GM23338 (cell line): ENCODE measurements around the gene RBM19. TPM values are rescaled to one million over a fixed set of nuclear protein-coding genes. Genes with fewer than 3 reads are reported as not detected.

Experiments used
- ATAC-seq: fragments of 200-7000 bp; cut with Tn5 transposase; 3 replicates; pipeline ENCODE4 v1.9.1; 2020
- DNase-seq: peaks from one replicate; pipeline ENCODE4 v3.0.0-alpha.2; 2015; ENCODE audit warnings: low spot score
- H2AFZ ChIP-seq: fragments of 200-600 bp; sonication (generic); 2 replicates; pipeline ENCODE4 v1.8.0; 2016; ENCODE audit warnings: antibody characterized with exemption, mild to moderate bottlenecking, moderate library complexity
- H3F3A ChIP-seq: fragments of 200-600 bp; sonication (generic); replicated peaks from 2 replicates; pipeline ENCODE4 v1.8.0; 2017; ENCODE audit warnings: antibody characterized with exemption, mixed run types, low read depth
- H3K27ac ChIP-seq: fragments of 200-600 bp; sonication (generic); 2 replicates; pipeline ENCODE4 v1.6.1; 2016; ENCODE audit warnings: low read depth
- H3K27me3 ChIP-seq: fragments of 200-600 bp; sonication (generic); 2 replicates; pipeline ENCODE4 v1.8.0; 2016; ENCODE audit warnings: mild to moderate bottlenecking, mixed run types, moderate library complexity; ENCODE audit not compliant: insufficient read depth
- H3K36me3 ChIP-seq: fragments of 200-600 bp; sonication (generic); 2 replicates; pipeline ENCODE4 v1.8.0; 2016; ENCODE audit warnings: mild to moderate bottlenecking; ENCODE audit not compliant: insufficient read depth
- H3K4me1 ChIP-seq: fragments of 200-600 bp; sonication (generic); 2 replicates; pipeline ENCODE4 v1.8.0; 2016; ENCODE audit warnings: mild to moderate bottlenecking, moderate library complexity; ENCODE audit not compliant: insufficient read depth
- H3K4me2 ChIP-seq: fragments of 200-600 bp; sonication (generic); 2 replicates; pipeline ENCODE4 v1.7.1; 2017; ENCODE audit warnings: mixed run types
- H3K4me3 ChIP-seq: fragments of 200-600 bp; sonication (generic); 2 replicates; pipeline ENCODE4 v1.6.1; 2016; ENCODE audit warnings: mixed run types
- H3K79me2 ChIP-seq: fragments of 200-600 bp; sonication (generic); replicated peaks from 2 replicates; pipeline ENCODE4 v1.8.0; 2017; ENCODE audit warnings: mild to moderate bottlenecking; ENCODE audit not compliant: insufficient read depth
- H3K9me2 ChIP-seq: fragments of 200-600 bp; sonication (generic); 2 replicates; pipeline ENCODE4 v1.8.0; 2017; ENCODE audit not compliant: insufficient read depth
- H4K20me1 ChIP-seq: fragments of 200-600 bp; sonication (generic); replicated peaks from 2 replicates; pipeline ENCODE4 v1.8.0; 2017; ENCODE audit warnings: mild to moderate bottlenecking; ENCODE audit not compliant: insufficient read depth
- H3K27ac Mint-ChIP-seq: 2 replicates; pipeline ENCODE4 v1.8.0; 2020; ENCODE audit warnings: inconsistent platforms, mild to moderate bottlenecking, moderate library complexity, mixed read lengths
- H3K27me3 Mint-ChIP-seq: 3 replicates; pipeline ENCODE4 v1.8.0; 2022; ENCODE audit warnings: low read depth, mild to moderate bottlenecking, moderate library complexity, mixed read lengths, inconsistent platforms; ENCODE audit not compliant: insufficient read depth, poor library complexity
- H3K36me3 Mint-ChIP-seq: 3 replicates; pipeline ENCODE4 v1.8.0; 2021; ENCODE audit warnings: low read depth, mild to moderate bottlenecking, inconsistent platforms, moderate library complexity, mixed read lengths
- H3K4me1 Mint-ChIP-seq: 3 replicates; pipeline ENCODE4 v1.8.0; 2020; ENCODE audit warnings: mild to moderate bottlenecking, inconsistent platforms, mixed read lengths
- H3K4me3 Mint-ChIP-seq: 3 replicates; pipeline ENCODE4 v1.8.0; 2021; ENCODE audit warnings: moderate library complexity, mild to moderate bottlenecking, inconsistent platforms, mixed read lengths
- H3K9me3 Mint-ChIP-seq: 3 replicates; pipeline ENCODE4 v1.8.0; 2020; ENCODE audit warnings: moderate library complexity, mild to moderate bottlenecking, inconsistent platforms, mixed read lengths
- CREB1 ChIP-seq: fragments of 250-450 bp; sonication (Bioruptor Pico); IDR thresholded peaks from 2 replicates; pipeline ENCODE4 v1.5.0; 2020; ENCODE audit warnings: low read depth, mild to moderate bottlenecking, moderate library complexity
- EZH2 ChIP-seq: fragments of 200-600 bp; sonication (generic); IDR thresholded peaks from one replicate; pipeline ENCODE4 v1.8.0; 2017; ENCODE audit warnings: antibody characterized with exemption, mild to moderate bottlenecking, low read depth; ENCODE audit not compliant: unreplicated experiment
- EZH2phosphoT487 ChIP-seq: fragments of 200-600 bp; sonication (generic); IDR thresholded peaks from one replicate; pipeline ENCODE4 v1.8.1; 2018; ENCODE audit warnings: antibody characterized with exemption; ENCODE audit not compliant: unreplicated experiment
- JUNB ChIP-seq: IDR thresholded peaks from one replicate; pipeline ENCODE4 v1.6.1; 2016; ENCODE audit warnings: antibody characterized with exemption; ENCODE audit not compliant: unreplicated experiment
- NANOG ChIP-seq: IDR thresholded peaks from 2 replicates; pipeline ENCODE4 v1.6.1; 2016; ENCODE audit warnings: antibody characterized with exemption, borderline replicate concordance
- STAT1 ChIP-seq: IDR thresholded peaks from one replicate; pipeline ENCODE4 v1.6.1; 2016; ENCODE audit warnings: antibody characterized with exemption; ENCODE audit not compliant: unreplicated experiment
- ZNF114 ChIP-seq: fragments of 250-450 bp; sonication (Bioruptor Pico); IDR thresholded peaks from 2 replicates; pipeline ENCODE4 v1.5.0; 2020; ENCODE audit warnings: mild to moderate bottlenecking, moderate library complexity
- ZNF331 ChIP-seq: fragments of 250-450 bp; sonication (Bioruptor Pico); IDR thresholded peaks from 2 replicates; pipeline ENCODE4 v1.5.0; 2020; ENCODE audit warnings: low read depth, mild to moderate bottlenecking, moderate library complexity
- polyA plus RNA-seq: library from polyadenylated mRNA; unstranded; fragments of >200 nt; fragmentation: Nextera tagmentation; extraction: Ambion mirVana; gene quantifications from 2 replicates; pipeline ENCODE4 v1.2.1, GENCODE V29; 2016
- total RNA-seq: library from RNA; depleted of rRNA; stranded (reverse); fragments of >200 nt; shearing (Covaris generic); gene quantifications from 2 replicates; pipeline ENCODE4 v1.2.3, GENCODE V29; 2014
- TF ChIP-seq, protein P1 (sequence below): IDR thresholded peaks from 2 replicates; pipeline ENCODE4 v1.6.1; 2016; ENCODE audit warnings: antibody characterized with exemption
- TF ChIP-seq, protein P2 (sequence below): IDR thresholded peaks from one replicate; pipeline ENCODE4 v1.6.1; 2018; ENCODE audit warnings: antibody characterized with exemption; ENCODE audit not compliant: unreplicated experiment

Gene RBM19
- total and polyA plus RNA-seq, 2 experiments from 2014 or later, result 43.4 to 56.7 TPM

DNA sequence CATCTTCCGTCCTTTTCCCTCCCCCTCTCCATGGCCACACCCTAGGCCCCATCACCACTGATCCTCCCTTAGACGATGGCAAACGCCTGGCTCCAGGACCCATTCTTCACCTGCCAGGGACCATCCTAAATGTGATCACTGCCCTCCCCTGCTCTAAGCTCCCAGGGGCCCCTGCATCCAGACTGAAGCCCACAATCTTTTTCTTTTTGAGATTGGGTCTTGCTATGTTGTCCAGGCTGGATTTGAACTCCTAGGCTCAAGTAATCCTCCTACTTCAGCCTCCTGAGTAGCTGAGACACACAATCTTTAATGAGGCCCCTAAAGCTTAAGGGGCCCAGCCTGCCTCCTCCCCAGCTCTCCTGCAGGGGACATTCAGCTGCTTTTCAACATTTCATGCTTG lies 15.3 kb downstream of the RBM19 start (continued):
- TF ChIP-seq ZNF331 (CRISPR knock-in tag) (no peak), EZH2phosphoT487 (no peak), CREB1 (CRISPR knock-in tag) (no peak)
- TF ChIP-seq, protein P1, sequence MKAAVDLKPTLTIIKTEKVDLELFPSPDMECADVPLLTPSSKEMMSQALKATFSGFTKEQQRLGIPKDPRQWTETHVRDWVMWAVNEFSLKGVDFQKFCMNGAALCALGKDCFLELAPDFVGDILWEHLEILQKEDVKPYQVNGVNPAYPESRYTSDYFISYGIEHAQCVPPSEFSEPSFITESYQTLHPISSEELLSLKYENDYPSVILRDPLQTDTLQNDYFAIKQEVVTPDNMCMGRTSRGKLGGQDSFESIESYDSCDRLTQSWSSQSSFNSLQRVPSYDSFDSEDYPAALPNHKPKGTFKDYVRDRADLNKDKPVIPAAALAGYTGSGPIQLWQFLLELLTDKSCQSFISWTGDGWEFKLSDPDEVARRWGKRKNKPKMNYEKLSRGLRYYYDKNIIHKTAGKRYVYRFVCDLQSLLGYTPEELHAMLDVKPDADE, result no peak

DNA sequence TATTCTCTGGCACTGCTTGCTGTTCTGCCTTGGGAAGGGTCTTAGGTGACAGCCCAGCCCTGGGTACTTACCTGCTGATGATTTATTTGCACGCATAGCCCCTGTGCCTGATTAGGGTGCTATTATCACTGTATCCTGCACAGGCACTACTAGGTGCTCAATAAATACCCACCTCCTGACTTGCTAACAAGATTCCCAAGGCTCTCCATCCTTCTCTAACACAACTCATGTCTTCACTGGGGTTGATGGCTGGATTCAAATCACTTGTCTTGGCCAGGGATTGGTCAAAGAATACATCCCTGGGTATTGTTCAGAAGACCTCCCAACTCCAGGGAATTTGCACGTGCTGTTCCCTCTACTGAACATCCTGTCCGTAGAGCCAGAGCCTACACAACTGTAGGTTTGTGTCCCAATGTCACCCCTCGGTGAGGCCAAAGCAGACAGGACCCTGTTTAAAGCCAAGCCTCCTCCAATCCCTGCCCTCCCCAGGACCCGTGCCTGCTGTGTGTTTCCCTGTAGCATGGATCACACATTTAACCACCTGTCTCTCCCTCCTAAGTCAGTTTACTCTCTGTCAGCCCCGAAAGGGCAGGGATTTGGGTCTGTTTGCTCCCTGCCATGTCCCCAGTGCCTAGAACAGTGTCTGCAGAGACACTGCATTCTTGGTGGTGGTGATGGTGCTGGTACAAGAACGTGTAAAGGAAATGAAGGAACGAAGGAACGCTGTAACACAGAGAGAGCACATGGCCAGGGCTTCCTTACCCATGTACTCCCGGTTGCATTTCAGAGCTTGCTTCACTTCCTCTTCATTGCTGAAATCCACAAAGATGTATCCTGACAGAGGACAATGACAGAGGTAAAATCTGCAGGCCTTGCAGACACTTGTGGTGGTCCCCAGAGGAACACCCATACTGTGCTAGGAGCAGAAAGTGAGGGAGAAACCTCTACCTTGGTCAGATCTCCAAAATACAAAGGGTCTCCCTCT lies 16.5 kb downstream of the RBM19 start:
- Histone ChIP-seq H3K9me2 (no peaks in the 10 kb centered on the region), H4K20me1 (no peaks in the 10 kb centered on the region; the same call in 1 of the 2 replicates), H3K27ac (no peak overlapping the region), H3K4me2 (no peak overlapping the region), H3K79me2 (no peaks in the 10 kb centered on the region), H3K4me1 (no peaks in the 10 kb centered on the region), H3F3A (no peaks in the 10 kb centered on the region), H3K27me3 (no peaks in the 10 kb centered on the region), H2AFZ (no peak overlapping the region), H3K36me3 (peaks cover 44% of the 10 kb centered on the region), H3K4me3 (no peak overlapping the region)
- no peaks in the 10 kb centered on the region for H3K4me1 Mint-ChIP-seq
- H3K36me3 Mint-ChIP-seq, result peaks cover 73% of the 10 kb centered on the region
- no peaks in the 10 kb centered on the region for H3K9me3 Mint-ChIP-seq
- peaks cover 3% of the 10 kb centered on the region for H3K27me3 Mint-ChIP-seq
- ATAC-seq, result no peak
- no peak for DNase-seq
- TF ChIP-seq ZNF114 (CRISPR knock-in tag) (no peak), EZH2 (no peak), STAT1 (no peak)
- TF ChIP-seq, protein P1, result no peak
- H3K4me3 Mint-ChIP-seq, result no peak overlapping the region
- no peak overlapping the region for H3K27ac Mint-ChIP-seq

DNA sequence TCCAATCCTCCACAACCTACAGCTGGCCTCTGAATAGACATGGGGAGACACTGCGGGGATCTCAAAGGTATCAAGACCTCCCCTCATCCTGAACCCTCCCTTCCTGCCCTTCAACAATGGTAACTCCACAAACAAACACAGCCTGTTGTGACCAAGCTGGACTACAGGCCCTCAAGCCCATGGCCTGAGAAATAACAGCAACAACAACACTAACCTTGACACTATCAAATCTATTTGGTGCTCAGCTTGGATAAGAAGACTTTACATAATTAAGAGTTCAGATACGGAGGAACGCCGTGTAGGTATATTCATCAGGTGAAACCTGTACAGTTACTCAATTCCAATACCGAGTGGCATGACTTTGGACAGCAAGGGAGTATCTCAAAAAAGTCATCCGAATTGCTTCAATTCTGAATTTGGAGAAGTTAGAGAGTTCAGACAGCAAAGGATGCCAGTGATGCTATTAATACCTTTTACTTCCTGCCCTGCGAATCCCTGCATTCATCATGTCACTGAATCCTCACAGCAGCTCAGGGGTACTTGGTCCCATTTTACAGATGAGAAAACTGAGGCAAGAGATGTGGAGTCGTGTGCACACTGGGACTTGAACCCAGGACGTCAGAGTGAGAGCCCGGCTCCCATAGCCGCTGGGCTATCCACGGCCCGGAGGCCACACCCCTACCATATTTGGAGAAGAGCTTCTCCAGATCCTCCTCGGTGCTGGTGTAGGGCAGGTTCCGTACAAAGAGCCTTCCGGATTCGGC lies 17.8 kb downstream of the RBM19 start:
- no peaks in the 10 kb centered on the region for H3K4me1 ChIP-seq
- H3K27ac ChIP-seq, result no peak overlapping the region
- no peak overlapping the region for H3K4me2 ChIP-seq
- peaks cover 42% of the 10 kb centered on the region for H3K36me3 ChIP-seq
- TF ChIP-seq ZNF331 (CRISPR knock-in tag), result no peak
- TF ChIP-seq STAT1, result no peak
- TF ChIP-seq, protein P2, sequence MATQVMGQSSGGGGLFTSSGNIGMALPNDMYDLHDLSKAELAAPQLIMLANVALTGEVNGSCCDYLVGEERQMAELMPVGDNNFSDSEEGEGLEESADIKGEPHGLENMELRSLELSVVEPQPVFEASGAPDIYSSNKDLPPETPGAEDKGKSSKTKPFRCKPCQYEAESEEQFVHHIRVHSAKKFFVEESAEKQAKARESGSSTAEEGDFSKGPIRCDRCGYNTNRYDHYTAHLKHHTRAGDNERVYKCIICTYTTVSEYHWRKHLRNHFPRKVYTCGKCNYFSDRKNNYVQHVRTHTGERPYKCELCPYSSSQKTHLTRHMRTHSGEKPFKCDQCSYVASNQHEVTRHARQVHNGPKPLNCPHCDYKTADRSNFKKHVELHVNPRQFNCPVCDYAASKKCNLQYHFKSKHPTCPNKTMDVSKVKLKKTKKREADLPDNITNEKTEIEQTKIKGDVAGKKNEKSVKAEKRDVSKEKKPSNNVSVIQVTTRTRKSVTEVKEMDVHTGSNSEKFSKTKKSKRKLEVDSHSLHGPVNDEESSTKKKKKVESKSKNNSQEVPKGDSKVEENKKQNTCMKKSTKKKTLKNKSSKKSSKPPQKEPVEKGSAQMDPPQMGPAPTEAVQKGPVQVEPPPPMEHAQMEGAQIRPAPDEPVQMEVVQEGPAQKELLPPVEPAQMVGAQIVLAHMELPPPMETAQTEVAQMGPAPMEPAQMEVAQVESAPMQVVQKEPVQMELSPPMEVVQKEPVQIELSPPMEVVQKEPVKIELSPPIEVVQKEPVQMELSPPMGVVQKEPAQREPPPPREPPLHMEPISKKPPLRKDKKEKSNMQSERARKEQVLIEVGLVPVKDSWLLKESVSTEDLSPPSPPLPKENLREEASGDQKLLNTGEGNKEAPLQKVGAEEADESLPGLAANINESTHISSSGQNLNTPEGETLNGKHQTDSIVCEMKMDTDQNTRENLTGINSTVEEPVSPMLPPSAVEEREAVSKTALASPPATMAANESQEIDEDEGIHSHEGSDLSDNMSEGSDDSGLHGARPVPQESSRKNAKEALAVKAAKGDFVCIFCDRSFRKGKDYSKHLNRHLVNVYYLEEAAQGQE, result no peak
- no peak for TF ChIP-seq JUNB
- no peak for TF ChIP-seq EZH2phosphoT487
- TF ChIP-seq NANOG, result no peak
- no peaks in the 10 kb centered on the region for H3K4me1 Mint-ChIP-seq
- DNase-seq (no peak), ATAC-seq (no peak)
- no peak overlapping the region for H3K4me3 ChIP-seq
- H3K4me3 Mint-ChIP-seq, result no peak overlapping the region
- no peaks in the 10 kb centered on the region for H3K27me3 ChIP-seq
- H3K36me3 Mint-ChIP-seq, result peaks cover 70% of the 10 kb centered on the region
- no peak overlapping the region for H3K27ac Mint-ChIP-seq
- no peaks in the 10 kb centered on the region for H3K9me2 ChIP-seq
- H2AFZ ChIP-seq, result no peak overlapping the region
- H4K20me1 ChIP-seq, result no peaks in the 10 kb centered on the region; the same call in 1 of the 2 replicates
- no peaks in the 10 kb centered on the region for H3K9me3 Mint-ChIP-seq
- H3K27me3 Mint-ChIP-seq, result peaks cover 3% of the 10 kb centered on the region
- no peaks in the 10 kb centered on the region for H3F3A ChIP-seq
- H3K79me2 ChIP-seq, result no peaks in the 10 kb centered on the region
